Esophagus muscularis mucosa (tissue), 4 donors: Measurements from ENCODE around the gene ARG2.

Source experiments
- CTCF ChIP-seq, 3 experiments: fragments of 200-600 bp in 2 of 3; fragments of 450-650 bp in 1 of 3; sonication (generic) in 2 of 3; IDR thresholded peaks; one replicate each; pipeline ENCODE4 v1.5.1; 2017 to 2019; ENCODE audit warnings: antibody characterized with exemption in 3 of 3, mild to moderate bottlenecking in 2 of 3, moderate library complexity in 1 of 3
- EP300 ChIP-seq: sonication (generic); formaldehyde crosslinking; IDR thresholded peaks from one replicate; pipeline ENCODE4 v1.6.1; 2017; ENCODE audit warnings: antibody characterized with exemption
- POLR2A ChIP-seq: fragments of 450-650 bp; IDR thresholded peaks from one replicate; pipeline ENCODE4 v1.6.1; 2017; ENCODE audit warnings: antibody characterized with exemption, moderate library complexity, mild to moderate bottlenecking, low read depth
- POLR2AphosphoS5 ChIP-seq, 2 donors: sonication (generic); formaldehyde crosslinking; IDR thresholded peaks; one replicate each; pipeline ENCODE4 v1.6.1; 2017; ENCODE audit warnings: antibody characterized with exemption in 2 of 2

GRCh38 chr14:67663633-67664032 lies 43.9 kb downstream of the ARG2 start:
- no peak for TF ChIP-seq CTCF (IDR thresholded peaks at IDR 0.05)
- no peak for TF ChIP-seq POLR2A
- TF ChIP-seq POLR2AphosphoS5 (IDR thresholded peaks at IDR 0.05): no peak
- no peak for TF ChIP-seq EP300
